GM12892 (cell line): ENCODE data around the gene PSMG3.

Experiments
- POLR2AphosphoS5 ChIP-seq: IDR thresholded peaks from 2 replicates; pipeline ENCODE4 v1.6.1; 2011; ENCODE audit warnings: low read depth, low read length, control low read depth
- TAF1 ChIP-seq: IDR thresholded peaks from 2 replicates; pipeline ENCODE4 v1.6.1; 2011; ENCODE audit warnings: low read depth, mild to moderate bottlenecking, control low read depth, low read length, borderline replicate concordance

GRCh38 chr7:1591876-1592275 is 22.0 kb upstream of the PSMG3 start:
- TF ChIP-seq TAF1 = no peak
- TF ChIP-seq POLR2AphosphoS5 = no peak
